ENCODE data around the gene CHST11. TPM values are rescaled to one million over a fixed set of nuclear protein-coding genes. Genes with fewer than 3 reads are reported as not detected.
A peak's percentile ranks its signal among the peaks of the same experiment; 100 is the strongest.

The CHST11 gene
- total RNA-seq, 8 experiments from 2014 or later = 9.3 to 36.8 (median 12.9) TPM

GRCh38 chr12:104669089-104669721 lies 212.5 kb downstream of the CHST11 start:
- H3K4me1 ChIP-seq (replicated peaks in 1 of 2) = peaks cover 46 to 65% of the 10 kb centered on the region in 2 donors
- H3K27ac ChIP-seq = peak overlapping the region; percentile 19 to 48
- peak in 6 of 8 experiments; percentile 56 to 72 (median 68) for ATAC-seq (replicated peaks in 6 of 8)
- H3K4me3 ChIP-seq = no peak overlapping the region
- WGBS, 10 experiments = 21 to 49% (median 30%) methylated on average over 1 to 8 of the region's 19 CpGs; no CpG with 5 or more reads in 3 of the 10 experiments
- in situ Hi-C loops (cut with MboI; ENCODE audit: low pct_unique_long_range_greater_than_20kb in 2 of 9, low sequenced_read_pairs in 9 of 9, unreplicated experiment in 9 of 9) = no loop called here

GRCh38 chr12:104669851-104670337 lies 213.1 kb downstream of the CHST11 start:
- Histone ChIP-seq H3K4me3 (no peak overlapping the region), H3K4me1 (replicated peaks in 1 of 2) (peaks cover 42 to 61% of the 10 kb centered on the region in 2 donors), H3K27ac (peak overlapping the region in 1 of 2 donors; percentile 48)
- WGBS, 10 experiments = 82 to 88% (median 84%) methylated on average over 1 to 4 of the region's 6 CpGs; no CpG with 5 or more reads in 4 of the 10 experiments
- in situ Hi-C loops (cut with MboI; ENCODE audit: low pct_unique_long_range_greater_than_20kb in 2 of 9, low sequenced_read_pairs in 9 of 9, unreplicated experiment in 9 of 9) = no loop called here
- ATAC-seq (replicated peaks in 6 of 8) = no peak

- in situ Hi-C loops (cut with MboI; ENCODE audit: low pct_unique_long_range_greater_than_20kb in 2 of 9, low sequenced_read_pairs in 9 of 9, unreplicated experiment in 9 of 9) = no loop called here
- H3K4me1 ChIP-seq (replicated peaks in 1 of 2) = peaks cover 42 to 61% of the 10 kb centered on the region in 2 donors
- WGBS, 10 experiments = 50 to 100% (median 81%) methylated on average over 1 to 6 of the region's 6 CpGs; no CpG with 5 or more reads in 3 of the 10 experiments
- no peak overlapping the region for H3K27ac ChIP-seq
- ATAC-seq (replicated peaks in 6 of 8) = peak in 3 of 8 experiments; percentile 11 to 74 (median 68)
- no peak overlapping the region for H3K4me3 ChIP-seq
Measured at GRCh38 chr12:104670439-104671408, 214.0 kb downstream of the CHST11 start.

- peak; percentile 8 to 73 (median 45) for ATAC-seq (replicated peaks in 6 of 8)
Measured at GRCh38 chr12:104671409-104672095, 214.8 kb downstream of the CHST11 start.

GRCh38 chr12:104672096-104672445 lies 215.3 kb downstream of the CHST11 start:
- in situ Hi-C loops (cut with MboI; ENCODE audit: low pct_unique_long_range_greater_than_20kb in 2 of 9, low sequenced_read_pairs in 9 of 9, unreplicated experiment in 9 of 9) = no loop called here
- peak in 4 of 8 experiments; percentile 1 to 16 (median 4) for ATAC-seq (replicated peaks in 6 of 8)

More at GRCh38 chr12:104671409-104672095, 214.8 kb downstream of the CHST11 start:
- peaks cover 43 to 61% of the 10 kb centered on the region in 2 donors for H3K4me1 ChIP-seq (replicated peaks in 1 of 2)
- H3K27ac ChIP-seq = no peak overlapping the region
- WGBS, 10 experiments = 0 to 95% (median 54%) methylated on average over 2 to 11 of the region's 12 CpGs; no CpG with 5 or more reads in 2 of the 10 experiments
- H3K4me3 ChIP-seq = no peak overlapping the region
- in situ Hi-C loops (cut with MboI; ENCODE audit: low pct_unique_long_range_greater_than_20kb in 2 of 9, low sequenced_read_pairs in 9 of 9, unreplicated experiment in 9 of 9) = no loop called here

GRCh38 chr12:104672501-104673265 lies 215.9 kb downstream of the CHST11 start:
- ATAC-seq (replicated peaks in 6 of 8) = no peak
- in situ Hi-C loops (cut with MboI; ENCODE audit: low pct_unique_long_range_greater_than_20kb in 2 of 9, low sequenced_read_pairs in 9 of 9, unreplicated experiment in 9 of 9) = no loop called here
- no peak overlapping the region for H3K4me3 ChIP-seq
- peaks cover 54 to 70% of the 10 kb centered on the region in 2 donors for H3K4me1 ChIP-seq (replicated peaks in 1 of 2)
- H3K27ac ChIP-seq = no peak overlapping the region
- WGBS, 10 experiments = 0 to 100% (median 75%) methylated on average over 1 to 7 of the region's 10 CpGs; no CpG with 5 or more reads in 1 of the 10 experiments

More at GRCh38 chr12:104672096-104672445, 215.3 kb downstream of the CHST11 start:
- Histone ChIP-seq H3K4me3 (no peak overlapping the region), H3K27ac (no peak overlapping the region), H3K4me1 (replicated peaks in 1 of 2) (peaks cover 48 to 66% of the 10 kb centered on the region in 2 donors)
- WGBS, 10 experiments = 12 to 100% (median 50%) methylated on average over 1 to 7 of the region's 8 CpGs; no CpG with 5 or more reads in 3 of the 10 experiments

- no peak for ATAC-seq (replicated peaks in 6 of 8)
- H3K4me3 ChIP-seq = no peak overlapping the region
- no peak overlapping the region for H3K27ac ChIP-seq
- peaks cover 49 to 63% of the 10 kb centered on the region in 2 donors for H3K4me1 ChIP-seq (replicated peaks in 1 of 2)
- 80 to 100% (median 88%) methylated on average over 1 of the region's 1 CpG; no CpG with 5 or more reads in 5 of the 10 experiments for WGBS, 10 experiments
- in situ Hi-C loops (cut with MboI; ENCODE audit: low pct_unique_long_range_greater_than_20kb in 2 of 9, low sequenced_read_pairs in 9 of 9, unreplicated experiment in 9 of 9) = no loop called here
Measured at GRCh38 chr12:104673294-104673693, 216.5 kb downstream of the CHST11 start.

GRCh38 chr12:104673696-104674482 lies 217.1 kb downstream of the CHST11 start:
- 20 to 100% (median 83%) methylated on average over 1 to 13 of the region's 15 CpGs for WGBS, 10 experiments
- Histone ChIP-seq H3K4me1 (replicated peaks in 1 of 2) (peaks cover 43 to 57% of the 10 kb centered on the region in 2 donors), H3K4me3 (no peak overlapping the region), H3K27ac (no peak overlapping the region)
- in situ Hi-C loops (cut with MboI; ENCODE audit: low pct_unique_long_range_greater_than_20kb in 2 of 9, low sequenced_read_pairs in 9 of 9, unreplicated experiment in 9 of 9) = no loop called here
- ATAC-seq (replicated peaks in 6 of 8) = no peak

GRCh38 chr12:104676636-104677035 lies 219.9 kb downstream of the CHST11 start:
- Histone ChIP-seq H3K4me1 (replicated peaks in 1 of 2) (peaks cover 23 to 30% of the 10 kb centered on the region in 2 donors), H3K4me3 (no peak overlapping the region), H3K27ac (peak overlapping the region in 1 of 2 donors; percentile 18)
- ATAC-seq (replicated peaks in 6 of 8) = no peak
- 78 to 100% (median 93%) methylated on average over 1 to 6 of the region's 8 CpGs; no CpG with 5 or more reads in 2 of the 10 experiments for WGBS, 10 experiments
- in situ Hi-C loops (cut with MboI; ENCODE audit: low pct_unique_long_range_greater_than_20kb in 2 of 9, low sequenced_read_pairs in 9 of 9, unreplicated experiment in 9 of 9) = no loop called here

GRCh38 chr12:104677441-104678089 lies 220.8 kb downstream of the CHST11 start:
- peak in 5 of 8 experiments; percentile 10 to 49 (median 47) for ATAC-seq (replicated peaks in 6 of 8)
- peaks cover 14 to 21% of the 10 kb centered on the region in 2 donors for H3K4me1 ChIP-seq (replicated peaks in 1 of 2)
- WGBS, 10 experiments = 82 to 100% (median 92%) methylated on average over 2 to 5 of the region's 5 CpGs; no CpG with 5 or more reads in 4 of the 10 experiments
- in situ Hi-C loops (cut with MboI; ENCODE audit: low pct_unique_long_range_greater_than_20kb in 2 of 9, low sequenced_read_pairs in 9 of 9, unreplicated experiment in 9 of 9) = no loop called here
- peak overlapping the region; percentile 16 to 50 for H3K27ac ChIP-seq
- no peak overlapping the region for H3K4me3 ChIP-seq

- Histone ChIP-seq H3K27ac (no peak overlapping the region), H3K4me1 (replicated peaks in 1 of 2) (peaks cover 10 to 17% of the 10 kb centered on the region in 2 donors), H3K4me3 (no peak overlapping the region)
- ATAC-seq (replicated peaks in 6 of 8) = peak in 2 of 8 experiments; percentile 26 to 39
- in situ Hi-C loops (cut with MboI; ENCODE audit: low pct_unique_long_range_greater_than_20kb in 2 of 9, low sequenced_read_pairs in 9 of 9, unreplicated experiment in 9 of 9) = no loop called here
- WGBS, 10 experiments = 93 to 100% (median 100%) methylated on average over 1 to 2 of the region's 3 CpGs; no CpG with 5 or more reads in 4 of the 10 experiments
Measured at GRCh38 chr12:104680070-104680469, 223.3 kb downstream of the CHST11 start.
